K562 (cell line): ENCODE data around the gene SEL1L. TPM values are rescaled to one million over a fixed set of nuclear protein-coding genes. Genes with fewer than 3 reads are reported as not detected.
A peak's percentile ranks its signal among the peaks of the same experiment; 100 is the strongest.

Experiments
- ATAC-seq: fragments of 200-7000 bp; cut with Tn5 transposase; 3 replicates; pipeline ENCODE4 v1.9.1; 2020; ENCODE audit warnings: moderate library complexity
- BruUV-seq: library from RNA; stranded (reverse); fragments of 400-500 nt; replicated peaks from 2 replicates; lab custom pipeline; 2021; lab: Mats Ljungman, UMichigan
- CTCF ChIA-PET: fragments of 300-600 bp; formaldehyde crosslinking; extraction: SDS; loops from one replicate; lab custom pipeline; 2021; ENCODE audit warnings: low intra/inter-chr PET ratio; lab: Yijun Ruan, JAX
- POLR2A ChIA-PET: fragments of 300-600, 350-650 bp; sonication (Branson Sonifier 250); formaldehyde crosslinking; extraction: SDS; loops from one replicate; lab custom pipeline; 2021; ENCODE audit warnings: antibody characterized with exemption, inconsistent platforms; lab: Yijun Ruan, JAX
- DNase-seq, 4 experiments: peaks; one replicate each; pipeline versions ENCODE4 v3.0.0 to v3.0.0-alpha.2; 2011 to 2018; ENCODE audit warnings: low spot score in 3 of 4, mixed read lengths in 3 of 4; ENCODE audit errors: extremely low read depth in 1 of 4
- FAIRE-seq: peaks from 2 replicates; lab custom pipeline; 2011; peaks lifted over from hg19 to GRCh38; lab: Jason Lieb, UNC
- H2AFZ ChIP-seq: 2 replicates; pipeline ENCODE4 v1.6.0; 2011; ENCODE audit warnings: low read depth, low read length, control low read depth, inconsistent platforms
- H3K27ac ChIP-seq: fragments of 200-600 bp; 3 replicates; pipeline ENCODE4 v1.8.0; 2011; ENCODE audit warnings: low read depth, mild to moderate bottlenecking, control low read depth, inconsistent platforms, low read length, moderate library complexity, mixed read lengths; ENCODE audit errors: extremely low read depth
- H3K27me3 ChIP-seq, 2 experiments: fragments of 300-600 bp in 1 of 2; 2 replicates in 1 of 2; 3 replicates in 1 of 2; pipeline versions ENCODE4 v1.6.0 to v1.8.0; 2011; ENCODE audit warnings: inconsistent platforms in 2 of 2, low read length in 2 of 2, mild to moderate bottlenecking in 1 of 2, mixed read lengths in 1 of 2, moderate library complexity in 1 of 2; ENCODE audit not compliant: control insufficient read depth in 2 of 2, insufficient read depth in 2 of 2
- H3K36me3 ChIP-seq: fragments of 300-600 bp; 3 replicates; pipeline ENCODE4 v1.8.0; 2011; ENCODE audit warnings: mild to moderate bottlenecking, low read length, inconsistent platforms; ENCODE audit not compliant: control insufficient read depth, insufficient read depth
- H3K4me1 ChIP-seq, 2 experiments: fragments of 200-600 bp in 1 of 2; replicated peaks in 1 of 2; 2 replicates in 1 of 2; 3 replicates in 1 of 2; pipeline versions ENCODE4 v1.5.1 to v1.8.0; 2011; ENCODE audit warnings: inconsistent platforms in 2 of 2, low read length in 2 of 2, mild to moderate bottlenecking in 1 of 2, mixed read lengths in 1 of 2, moderate library complexity in 1 of 2; ENCODE audit not compliant: control insufficient read depth in 2 of 2, insufficient read depth in 2 of 2
- H3K4me2 ChIP-seq: 2 replicates; pipeline ENCODE4 v1.6.1; 2011; ENCODE audit warnings: low read length, control low read depth, inconsistent platforms, mixed read lengths; ENCODE audit not compliant: insufficient read depth
- H3K4me3 ChIP-seq: fragments of 200-600 bp; sonication (generic), shearing (Covaris generic); 2 replicates; pipeline ENCODE4 v1.5.1; 2016; ENCODE audit warnings: control low read depth, inconsistent platforms
- H3K79me2 ChIP-seq: fragments of 200-600 bp; 3 replicates; pipeline ENCODE4 v1.8.0; 2011; ENCODE audit warnings: low read length, inconsistent platforms; ENCODE audit not compliant: control insufficient read depth, insufficient read depth
- H3K9ac ChIP-seq, 2 experiments: 2 replicates each; pipeline versions ENCODE4 v1.6.0 to v1.6.1; 2011; ENCODE audit warnings: low read depth in 2 of 2, low read length in 2 of 2, control low read depth in 1 of 2, inconsistent platforms in 1 of 2, mild to moderate bottlenecking in 1 of 2, mixed read lengths in 1 of 2; ENCODE audit not compliant: insufficient read depth in 1 of 2
- H3K9me1 ChIP-seq: one replicate; pipeline ENCODE4 v1.6.0; 2011; ENCODE audit warnings: inconsistent platforms, mild to moderate bottlenecking, low read length, moderate library complexity; ENCODE audit not compliant: control insufficient read depth, insufficient read depth
- H3K9me3 ChIP-seq: replicated peaks from 2 replicates; pipeline ENCODE4 v1.5.1; 2011; ENCODE audit warnings: low read depth, low read length, inconsistent platforms; ENCODE audit not compliant: control insufficient read depth, insufficient read depth
- H4K20me1 ChIP-seq: replicated peaks from 2 replicates; pipeline ENCODE4 v1.6.1; 2011; ENCODE audit warnings: low read length, inconsistent platforms, mixed read lengths; ENCODE audit not compliant: control insufficient read depth, insufficient read depth
- ATF1 ChIP-seq, 2 experiments: fragments of 450-650 bp in 1 of 2; IDR thresholded peaks; 2 replicates each; pipeline ENCODE4 v1.6.1; 2016; ENCODE audit warnings: missing compliant biosample characterization in 1 of 2, missing genetic modification characterization in 1 of 2
- FOXA1 ChIP-seq: fragments of 450-650 bp; IDR thresholded peaks from 2 replicates; pipeline ENCODE4 v1.6.1; 2016; ENCODE audit warnings: mild to moderate bottlenecking, borderline replicate concordance
- KAT2B ChIP-seq: IDR thresholded peaks from one replicate; pipeline ENCODE4 v1.6.1; 2012; ENCODE audit warnings: low read depth, mild to moderate bottlenecking, control low read depth, inconsistent platforms, low read length, moderate library complexity
- NCOA6 ChIP-seq: fragments of 450-650 bp; IDR thresholded peaks from 2 replicates; pipeline ENCODE4 v1.6.1; 2017; ENCODE audit warnings: mild to moderate bottlenecking
- ZBTB12 ChIP-seq: fragments of 250-450 bp; sonication (Bioruptor Pico); IDR thresholded peaks from 2 replicates; pipeline ENCODE4 v1.4.0; 2020
- ZBTB49 ChIP-seq: sonication (generic); formaldehyde crosslinking; IDR thresholded peaks from 2 replicates; pipeline ENCODE4 v1.8.0; 2022; ENCODE audit warnings: missing genetic modification reagents, mild to moderate bottlenecking, borderline replicate concordance
- ZNF436 ChIP-seq: fragments of 250-450, 450-650 bp; sonication (Bioruptor Pico); formaldehyde crosslinking; IDR thresholded peaks from 2 replicates; pipeline ENCODE4 v1.7.0; 2020; ENCODE audit warnings: mild to moderate bottlenecking
- WGBS: fragments of 100-300 bp; shearing (Covaris generic); methylation state at CpG from one replicate; pipeline ENCODE4 v1.1.6; 2016; ENCODE audit warnings: low coverage, mixed read lengths; ENCODE audit not compliant: insufficient coverage; ENCODE audit errors: missing lambda C conversion rate; 5-methylcytosine and 5-hydroxymethylcytosine counted together
- in situ Hi-C: fragments of 300-500 bp; cut with MboI; formaldehyde crosslinking; loops from 4 replicates; pipeline ENCODE4 v1.15.0; 2018; ENCODE audit warnings: inconsistent platforms, mixed read lengths
- intact Hi-C: fragments of 100-400 bp; cut with micrococcal nuclease; formaldehyde crosslinking; loops from 2 replicates; pipeline ENCODE4 v1.14.2; 2022
- polyA plus RNA-seq, 8 experiments: library from polyadenylated mRNA; depleted of rRNA in 4 of 8; stranded (reverse) in 5 of 8; unstranded in 3 of 8; fragments of >200 nt; fragmentation: Nextera tagmentation in 2 of 8; fragmentation: Illumina TruSeq in 1 of 8; extraction: Ambion mirVana in 2 of 8; extraction: Trizol in 1 of 8; gene quantifications; 2 replicates each; pipeline versions ENCODE4 v1.2.1 to v1.2.3, GENCODE V29; 2011 to 2014; ENCODE audit warnings: inconsistent platforms in 1 of 8, missing spikeins in 1 of 8
- total RNA-seq, 7 experiments: library from RNA; depleted of rRNA in 6 of 7; stranded (reverse); fragments of >200 nt in 6 of 7; fragmentation: Illumina TruSeq in 2 of 7; extraction: Trizol in 2 of 7; gene quantifications; 2 replicates each; pipeline versions ENCODE4 v1.2.1 to v1.2.3, GENCODE V29; 2011 to 2021; ENCODE audit warnings: low replicate concordance in 1 of 7
- TF ChIP-seq, protein P1 (sequence below), 2 experiments: fragments of 450-650 bp; IDR thresholded peaks; 2 replicates each; pipeline ENCODE4 v1.6.1; 2016; ENCODE audit warnings: mild to moderate bottlenecking in 2 of 2, borderline replicate concordance in 1 of 2, low read depth in 1 of 2, moderate library complexity in 1 of 2

SEL1L gene
- total and polyA plus RNA-seq, 9 of the 15 experiments (the other 6 are each of a cell fraction or from before 2014, with no cell fraction given) = 7.7 to 21.1 (median 13.6) TPM

GRCh38 chr14:81427348-81428058, 106.2 kb downstream of the SEL1L start:
- peak; percentile 89 for FAIRE-seq
- BruUV-seq = no TSS peak
- in situ Hi-C loops = no loop called here
- TF ChIP-seq ATF1 (CRISPR knock-in tag; IDR thresholded peaks at IDR 0.05) (no peak), ATF1 (tag; IDR thresholded peaks at IDR 0.05) (peak; percentile 70), KAT2B (no peak), FOXA1 (no peak), ZBTB12 (CRISPR knock-in tag) (no peak), ZNF436 (CRISPR knock-in tag) (no peak), ZBTB49 (CRISPR knock-in tag) (no peak), NCOA6 (no peak)
- TF ChIP-seq, protein P1, sequence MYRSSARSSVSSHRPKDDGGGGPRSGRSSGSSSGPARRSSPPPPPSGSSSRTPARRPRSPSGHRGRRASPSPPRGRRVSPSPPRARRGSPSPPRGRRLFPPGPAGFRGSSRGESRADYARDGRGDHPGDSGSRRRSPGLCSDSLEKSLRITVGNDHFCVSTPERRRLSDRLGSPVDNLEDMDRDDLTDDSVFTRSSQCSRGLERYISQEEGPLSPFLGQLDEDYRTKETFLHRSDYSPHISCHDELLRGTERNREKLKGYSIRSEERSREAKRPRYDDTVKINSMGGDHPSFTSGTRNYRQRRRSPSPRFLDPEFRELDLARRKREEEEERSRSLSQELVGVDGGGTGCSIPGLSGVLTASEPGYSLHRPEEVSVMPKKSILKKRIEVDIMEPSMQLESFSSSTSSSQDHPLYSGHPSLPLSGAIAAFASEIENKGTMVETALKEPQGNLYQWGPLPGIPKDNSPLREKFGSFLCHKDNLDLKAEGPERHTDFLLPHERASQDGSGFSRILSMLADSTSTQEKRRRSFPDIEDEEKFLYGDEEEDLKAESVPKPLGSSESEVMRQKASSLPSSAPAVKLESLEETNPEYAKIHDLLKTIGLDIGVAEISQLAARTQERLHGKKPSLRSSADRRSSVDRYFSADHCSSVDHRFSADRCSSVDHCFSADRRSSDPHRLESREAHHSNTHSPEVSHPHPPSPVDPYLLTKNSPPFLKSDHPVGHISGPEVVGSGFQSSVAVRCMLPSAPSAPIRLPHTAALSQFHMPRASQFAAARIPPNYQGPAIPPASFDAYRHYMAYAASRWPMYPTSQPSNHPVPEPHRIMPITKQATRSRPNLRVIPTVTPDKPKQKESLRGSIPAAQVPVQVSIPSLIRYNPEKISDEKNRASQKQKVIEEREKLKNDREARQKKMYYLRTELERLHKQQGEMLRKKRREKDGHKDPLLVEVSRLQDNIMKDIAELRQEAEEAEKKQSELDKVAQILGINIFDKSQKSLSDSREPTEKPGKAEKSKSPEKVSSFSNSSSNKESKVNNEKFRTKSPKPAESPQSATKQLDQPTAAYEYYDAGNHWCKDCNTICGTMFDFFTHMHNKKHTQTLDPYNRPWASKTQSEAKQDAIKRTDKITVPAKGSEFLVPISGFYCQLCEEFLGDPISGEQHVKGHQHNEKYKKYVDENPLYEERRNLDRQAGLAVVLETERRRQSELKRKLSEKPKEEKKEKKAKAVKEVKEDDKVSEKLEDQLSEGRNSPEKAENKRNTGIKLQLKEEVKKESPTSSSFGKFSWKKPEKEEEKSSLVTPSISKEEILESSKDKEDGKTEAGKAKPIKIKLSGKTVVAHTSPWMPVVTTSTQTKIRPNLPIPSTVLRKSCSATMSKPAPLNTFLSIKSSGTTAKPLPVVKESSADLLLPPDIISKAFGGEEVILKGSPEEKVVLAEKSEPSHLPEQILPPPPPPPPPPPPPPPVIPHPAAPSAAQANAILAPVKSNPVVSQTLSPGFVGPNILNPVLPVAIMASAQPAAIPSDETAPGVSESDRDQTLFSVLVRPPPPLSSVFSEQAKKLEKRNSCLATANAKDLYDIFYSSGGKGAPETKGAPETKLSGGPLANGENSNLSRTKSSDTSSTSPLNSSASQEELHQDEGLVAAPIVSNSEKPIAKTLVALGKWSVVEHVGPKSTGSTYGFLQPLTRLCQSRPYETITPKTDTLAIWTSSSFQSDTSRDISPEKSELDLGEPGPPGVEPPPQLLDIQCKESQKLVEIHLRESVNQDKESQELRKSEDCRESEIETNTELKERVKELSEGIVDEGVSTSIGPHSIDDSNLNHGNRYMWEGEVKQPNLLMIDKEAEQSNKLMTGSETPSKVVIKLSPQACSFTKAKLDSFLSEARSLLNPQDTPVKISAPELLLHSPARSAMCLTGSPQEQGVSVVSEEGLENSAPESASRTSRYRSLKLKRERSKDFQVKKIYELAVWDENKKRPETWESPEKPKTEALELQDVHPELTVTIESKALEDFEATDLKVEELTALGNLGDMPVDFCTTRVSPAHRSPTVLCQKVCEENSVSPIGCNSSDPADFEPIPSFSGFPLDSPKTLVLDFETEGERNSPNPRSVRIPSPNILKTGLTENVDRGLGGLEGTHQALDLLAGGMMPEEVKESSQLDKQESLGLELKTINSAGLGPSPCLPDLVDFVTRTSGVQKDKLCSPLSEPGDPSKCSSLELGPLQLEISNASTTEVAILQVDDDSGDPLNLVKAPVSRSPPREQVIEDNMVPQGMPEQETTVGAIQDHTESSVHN (IDR thresholded peaks at IDR 0.05; ENCODE audit: borderline replicate concordance in 1 of 2, low read depth in 1 of 2) = peak in 1 of 2 experiments; percentile 86; a peak in 2 of 4 replicates

More at GRCh38 chr14:81427348-81428058, 106.2 kb downstream of the SEL1L start:
- H3K9me1 ChIP-seq = no peaks in the 10 kb centered on the region
- H3K79me2 ChIP-seq = peaks cover 96% of the 10 kb centered on the region
- H3K9ac ChIP-seq = peak overlapping the region; percentile 61 to 74; a peak in 3 of 4 replicates
- ATAC-seq (peak; percentile 84), DNase-seq (peak; percentile 61 to 91 (median 69))
- peak overlapping the region; percentile 57 for H2AFZ ChIP-seq
- H3K9me3 ChIP-seq = no peaks in the 10 kb centered on the region; the same call in 1 of the 2 replicates
- intact Hi-C loops = loop anchor here (1.0 to 5.0 kb wide), 3 partner anchors 8 to 205 kb away; partner anchors contain the start of genes GTF2A1 and STON2
- CTCF ChIA-PET = no interaction called here
- peak overlapping the region; percentile 37 for H3K4me3 ChIP-seq
- POLR2A ChIA-PET = interaction anchor here (0.6 to 2.9 kb wide), 7 partner anchors 10 to 652 kb away, joined by 3 to 9 read pairs (median 4); no protein-coding TSS in a partner anchor
- H4K20me1 ChIP-seq = no peaks in the 10 kb centered on the region
- WGBS = 1% methylated on average over 8 of the region's 8 CpGs
- H3K27ac ChIP-seq = peak overlapping the region; percentile 90
- H3K36me3 ChIP-seq = peaks cover 50% of the 10 kb centered on the region
- peak overlapping the region; percentile 78 for H3K4me2 ChIP-seq
- H3K27me3 ChIP-seq = no peaks in the 10 kb centered on the region
- H3K4me1 ChIP-seq = peaks cover 24 to 73% of the 10 kb centered on the region in 2 experiments
